ENCODE measurements around the gene PDE8B. TPM values are rescaled to one million over a fixed set of nuclear protein-coding genes. Genes with fewer than 3 reads are reported as not detected.

PDE8B gene
- total and polyA plus RNA-seq, 12 donors = 1.1 to 6.8 (median 4.8) TPM

DNA sequence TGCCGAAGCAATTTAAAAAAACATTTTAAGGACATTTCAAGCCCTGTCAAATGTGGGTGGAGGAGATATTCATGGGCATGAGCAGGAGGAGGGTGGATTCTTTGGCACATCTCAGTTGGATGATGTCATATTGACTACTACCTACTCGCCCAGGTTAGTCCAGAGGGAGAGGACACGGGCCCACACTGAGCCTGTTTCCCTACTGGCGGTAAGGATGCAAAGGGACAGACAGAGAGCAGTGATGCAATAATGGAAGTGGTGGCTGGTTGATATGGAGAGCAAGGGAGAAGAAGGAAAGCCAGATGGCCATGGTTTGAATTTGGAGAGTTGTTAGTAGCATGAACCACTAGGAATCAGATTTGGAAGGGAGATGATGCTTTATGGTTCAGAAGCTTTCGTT, 34.1 kb upstream of the PDE8B start:
- 87 to 95% (median 94%) methylated on average over 5 of the region's 5 CpGs for WGBS, 4 donors
- DNase-seq = no peak
- Histone ChIP-seq H3K27me3 (peaks cover 16% of the 10 kb centered on the region), H3K4me1 (replicated peaks in 1 of 2) (peaks cover 7 to 10% of the 10 kb centered on the region in 2 donors), H3K36me3 (replicated peaks in 1 of 2) (no peaks in the 10 kb centered on the region), H3K27ac (no peak overlapping the region), H3K9me3 (replicated peaks in 1 of 3) (no peaks in the 10 kb centered on the region), H3K4me3 (no peak overlapping the region)
- intact Hi-C loops (cut with DNase I) = no loop called here
- TF ChIP-seq, protein P1, sequence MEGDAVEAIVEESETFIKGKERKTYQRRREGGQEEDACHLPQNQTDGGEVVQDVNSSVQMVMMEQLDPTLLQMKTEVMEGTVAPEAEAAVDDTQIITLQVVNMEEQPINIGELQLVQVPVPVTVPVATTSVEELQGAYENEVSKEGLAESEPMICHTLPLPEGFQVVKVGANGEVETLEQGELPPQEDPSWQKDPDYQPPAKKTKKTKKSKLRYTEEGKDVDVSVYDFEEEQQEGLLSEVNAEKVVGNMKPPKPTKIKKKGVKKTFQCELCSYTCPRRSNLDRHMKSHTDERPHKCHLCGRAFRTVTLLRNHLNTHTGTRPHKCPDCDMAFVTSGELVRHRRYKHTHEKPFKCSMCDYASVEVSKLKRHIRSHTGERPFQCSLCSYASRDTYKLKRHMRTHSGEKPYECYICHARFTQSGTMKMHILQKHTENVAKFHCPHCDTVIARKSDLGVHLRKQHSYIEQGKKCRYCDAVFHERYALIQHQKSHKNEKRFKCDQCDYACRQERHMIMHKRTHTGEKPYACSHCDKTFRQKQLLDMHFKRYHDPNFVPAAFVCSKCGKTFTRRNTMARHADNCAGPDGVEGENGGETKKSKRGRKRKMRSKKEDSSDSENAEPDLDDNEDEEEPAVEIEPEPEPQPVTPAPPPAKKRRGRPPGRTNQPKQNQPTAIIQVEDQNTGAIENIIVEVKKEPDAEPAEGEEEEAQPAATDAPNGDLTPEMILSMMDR (IDR thresholded peaks at IDR 0.05) = no peak
- TF ChIP-seq POLR2A (IDR thresholded peaks at IDR 0.05) = no peak

DNA sequence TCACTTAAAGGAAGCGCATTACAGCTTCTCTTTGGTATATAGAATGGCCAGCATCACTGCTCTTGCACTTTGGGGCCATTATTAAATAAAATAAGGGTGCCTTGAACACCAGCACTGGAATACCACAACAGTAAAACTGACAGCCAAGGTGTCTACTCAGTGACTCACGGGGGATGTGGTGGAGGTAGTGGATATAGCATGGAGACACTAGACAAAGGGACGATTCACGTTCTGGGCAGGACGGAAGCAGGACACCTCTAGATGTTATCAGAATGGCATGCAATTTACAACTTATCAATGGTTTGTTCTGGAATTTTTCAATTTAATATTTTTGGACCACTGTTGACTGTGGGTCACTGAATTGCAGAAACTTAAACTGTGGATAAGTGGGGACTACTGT, 32.9 kb upstream of the PDE8B start:
- H3K36me3 ChIP-seq (replicated peaks in 1 of 2) = no peaks in the 10 kb centered on the region
- intact Hi-C loops (cut with DNase I) = no loop called here
- H3K4me1 ChIP-seq (replicated peaks in 1 of 2) = peaks cover 7 to 10% of the 10 kb centered on the region in 2 donors
- peaks cover 16% of the 10 kb centered on the region for H3K27me3 ChIP-seq
- DNase-seq = no peak
- TF ChIP-seq, protein P1 (IDR thresholded peaks at IDR 0.05) = no peak
- no peak for TF ChIP-seq POLR2A (IDR thresholded peaks at IDR 0.05)
- no peak overlapping the region for H3K27ac ChIP-seq
- H3K4me3 ChIP-seq = no peak overlapping the region
- no peaks in the 10 kb centered on the region for H3K9me3 ChIP-seq (replicated peaks in 1 of 3)
- WGBS, 4 donors = 86 to 90% (median 88%) methylated on average over 5 of the region's 5 CpGs

DNA sequence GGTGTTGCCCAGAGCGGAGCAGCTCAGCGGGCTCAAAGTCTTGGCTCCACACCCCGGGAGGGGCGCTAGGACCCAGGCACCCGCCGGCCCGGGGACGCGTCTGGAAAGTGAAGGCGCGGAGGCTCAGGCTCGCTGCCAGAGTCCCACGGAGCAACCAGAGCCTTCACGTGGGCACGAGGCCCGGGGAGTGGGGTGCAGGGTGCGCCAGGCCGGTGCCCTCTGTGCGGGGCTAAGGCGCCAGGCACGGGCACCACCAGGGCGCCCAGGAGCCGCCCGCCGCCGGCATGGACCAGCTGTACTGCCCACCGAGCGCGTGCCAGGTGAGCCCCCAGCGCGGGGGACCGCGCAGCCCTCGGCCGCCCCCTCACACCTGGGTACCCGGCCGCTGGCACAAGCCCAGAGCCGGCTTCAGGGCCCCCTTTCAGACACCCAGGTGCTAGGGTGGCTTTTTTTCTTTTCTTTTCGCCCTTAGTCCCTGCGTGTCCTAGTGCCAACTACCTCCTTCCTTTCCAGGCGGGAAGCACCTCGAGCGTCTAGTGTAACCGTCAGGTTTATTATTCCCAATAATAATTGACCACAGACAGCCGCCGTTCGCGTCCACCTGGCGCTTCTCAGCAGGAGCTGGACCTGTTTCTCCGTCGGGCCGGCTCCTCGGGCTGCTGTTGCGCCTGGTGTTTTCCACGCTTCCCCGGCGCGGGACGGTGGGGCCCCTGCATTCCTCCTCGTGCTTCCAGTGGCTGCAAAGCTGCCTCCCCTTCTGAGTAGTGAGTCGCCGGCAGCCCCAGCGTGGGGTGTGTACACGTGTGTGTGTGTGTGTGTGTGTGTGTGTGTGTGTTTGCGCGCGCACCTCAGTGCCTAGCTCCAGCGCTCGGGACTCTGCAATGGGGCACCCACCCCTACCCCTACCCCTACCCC, 30.1 kb upstream of the PDE8B start:
- Histone ChIP-seq H3K36me3 (replicated peaks in 1 of 2) (no peaks in the 10 kb centered on the region), H3K4me3 (peak overlapping the region in 2 of 4 donors; percentile 26 to 48), H3K9me3 (replicated peaks in 1 of 3) (no peaks in the 10 kb centered on the region), H3K4me1 (replicated peaks in 1 of 2) (peaks cover 7 to 10% of the 10 kb centered on the region in 2 donors), H3K27me3 (peaks cover 16% of the 10 kb centered on the region), H3K27ac (no peak overlapping the region)
- peak in 3 of 7 donors; percentile 15 to 18 (median 17) for DNase-seq
- no peak for TF ChIP-seq POLR2A (IDR thresholded peaks at IDR 0.05)
- intact Hi-C loops (cut with DNase I) = no loop called here
- WGBS, 4 donors = 2 to 4% (median 3%) methylated on average over 28 to 69 of the region's 69 CpGs

DNA sequence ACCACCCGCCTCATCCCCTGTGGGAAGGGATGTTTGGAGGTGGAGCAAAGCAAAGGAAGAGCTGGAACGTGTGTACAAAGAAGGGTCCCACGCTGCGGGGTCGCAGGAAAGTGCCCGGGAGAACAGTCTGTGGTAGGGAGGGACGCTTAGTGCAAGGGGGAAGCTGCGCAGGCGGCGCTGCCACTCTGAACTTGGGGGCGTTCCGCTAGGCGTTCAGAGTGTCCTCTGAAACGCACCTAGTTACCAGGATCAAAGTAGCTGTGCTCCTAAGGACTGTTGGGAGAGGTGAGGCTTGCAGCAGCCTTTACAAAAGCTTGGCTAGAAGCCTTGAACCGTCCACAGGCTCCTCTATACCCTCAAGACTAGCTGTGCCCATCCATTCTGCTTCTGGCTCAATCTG, 29.3 kb upstream of the PDE8B start:
- peaks cover 16% of the 10 kb centered on the region for H3K27me3 ChIP-seq
- DNase-seq = no peak
- intact Hi-C loops (cut with DNase I) = no loop called here
- no peak overlapping the region for H3K27ac ChIP-seq
- no peaks in the 10 kb centered on the region for H3K36me3 ChIP-seq (replicated peaks in 1 of 2)
- H3K4me1 ChIP-seq (replicated peaks in 1 of 2) = peaks cover 7 to 10% of the 10 kb centered on the region in 2 donors
- TF ChIP-seq, protein P1 (IDR thresholded peaks at IDR 0.05) = no peak
- TF ChIP-seq POLR2A (IDR thresholded peaks at IDR 0.05) = no peak
- H3K4me3 ChIP-seq = peak overlapping the region in 1 of 4 donors; percentile 48
- WGBS, 4 donors = 3 to 12% (median 10%) methylated on average over 5 to 15 of the region's 15 CpGs
- no peaks in the 10 kb centered on the region for H3K9me3 ChIP-seq (replicated peaks in 1 of 3)
